Kidney epithelial cell (primary cell): ENCODE measurements around the gene IPCEF1. TPM values are rescaled to one million over a fixed set of nuclear protein-coding genes. Genes with fewer than 3 reads are reported as not detected.

Experiments used
- DNase-seq: peaks from one replicate; pipeline ENCODE4 v3.0.0-alpha.2; 2010; ENCODE audit warnings: low read depth
- H3K27me3 ChIP-seq: 2 replicates; pipeline ENCODE4 v1.6.0; 2011; ENCODE audit warnings: low read length; ENCODE audit not compliant: control insufficient read depth, insufficient read depth
- H3K36me3 ChIP-seq: 2 replicates; pipeline ENCODE4 v1.5.1; 2011; ENCODE audit warnings: low read length; ENCODE audit not compliant: control insufficient read depth, insufficient read depth
- H3K4me3 ChIP-seq: 2 replicates; pipeline ENCODE4 v1.5.1; 2011; ENCODE audit warnings: low read depth, mild to moderate bottlenecking, control low read depth, low read length
- total RNA-seq: library from RNA; depleted of rRNA; stranded (reverse); fragments of >200 nt; gene quantifications from 2 replicates; pipeline ENCODE4 v1.2.3, GENCODE V29; 2015
- TF ChIP-seq, protein P1 (sequence below): IDR thresholded peaks from 2 replicates; pipeline ENCODE4 v1.5.1; 2011; ENCODE audit warnings: mild to moderate bottlenecking, moderate library complexity, low read length, control low read depth, inconsistent platforms; ENCODE audit not compliant: insufficient read depth, poor library complexity, severe bottlenecking

IPCEF1 gene
- total RNA-seq, 1 donor from 2014 or later: 1.0 TPM

DNA sequence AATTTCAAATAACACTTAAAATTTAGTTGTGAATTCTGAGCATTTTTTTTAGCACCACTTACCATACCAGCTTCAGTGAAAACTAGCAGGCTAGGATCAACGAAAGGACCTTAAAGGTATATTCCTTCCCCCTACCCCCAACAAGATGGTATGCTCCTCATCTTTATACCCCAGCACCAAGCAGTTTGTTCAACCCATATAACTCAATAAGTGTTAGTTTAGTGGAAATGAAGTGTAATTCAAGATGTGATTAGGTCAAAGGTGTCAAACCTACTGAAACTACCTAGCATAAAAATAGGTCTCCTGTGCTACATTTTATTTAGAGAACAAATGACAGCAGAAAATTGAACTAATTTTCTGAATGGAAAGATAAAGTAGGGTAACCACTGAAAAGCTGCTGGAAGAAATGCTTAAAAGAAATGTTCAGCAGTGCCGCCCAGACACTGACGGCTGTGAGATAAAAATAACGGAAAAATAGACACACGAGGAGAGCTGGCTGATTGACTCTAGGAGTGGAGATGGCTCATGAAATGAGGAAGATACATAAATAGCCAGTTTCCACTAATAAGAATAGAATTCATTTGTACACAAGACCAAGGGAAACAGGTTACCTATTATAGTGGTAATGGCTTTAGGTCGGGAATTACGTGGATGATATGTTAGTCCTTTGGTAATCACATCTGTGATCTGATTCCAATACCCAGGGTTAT, 94.8 kb downstream of the IPCEF1 start:
- Histone ChIP-seq H3K27me3 (no peaks in the 10 kb centered on the region), H3K36me3 (no peaks in the 10 kb centered on the region), H3K4me3 (no peak overlapping the region)
- no peak for DNase-seq
- TF ChIP-seq, protein P1, sequence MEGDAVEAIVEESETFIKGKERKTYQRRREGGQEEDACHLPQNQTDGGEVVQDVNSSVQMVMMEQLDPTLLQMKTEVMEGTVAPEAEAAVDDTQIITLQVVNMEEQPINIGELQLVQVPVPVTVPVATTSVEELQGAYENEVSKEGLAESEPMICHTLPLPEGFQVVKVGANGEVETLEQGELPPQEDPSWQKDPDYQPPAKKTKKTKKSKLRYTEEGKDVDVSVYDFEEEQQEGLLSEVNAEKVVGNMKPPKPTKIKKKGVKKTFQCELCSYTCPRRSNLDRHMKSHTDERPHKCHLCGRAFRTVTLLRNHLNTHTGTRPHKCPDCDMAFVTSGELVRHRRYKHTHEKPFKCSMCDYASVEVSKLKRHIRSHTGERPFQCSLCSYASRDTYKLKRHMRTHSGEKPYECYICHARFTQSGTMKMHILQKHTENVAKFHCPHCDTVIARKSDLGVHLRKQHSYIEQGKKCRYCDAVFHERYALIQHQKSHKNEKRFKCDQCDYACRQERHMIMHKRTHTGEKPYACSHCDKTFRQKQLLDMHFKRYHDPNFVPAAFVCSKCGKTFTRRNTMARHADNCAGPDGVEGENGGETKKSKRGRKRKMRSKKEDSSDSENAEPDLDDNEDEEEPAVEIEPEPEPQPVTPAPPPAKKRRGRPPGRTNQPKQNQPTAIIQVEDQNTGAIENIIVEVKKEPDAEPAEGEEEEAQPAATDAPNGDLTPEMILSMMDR: no peak

DNA sequence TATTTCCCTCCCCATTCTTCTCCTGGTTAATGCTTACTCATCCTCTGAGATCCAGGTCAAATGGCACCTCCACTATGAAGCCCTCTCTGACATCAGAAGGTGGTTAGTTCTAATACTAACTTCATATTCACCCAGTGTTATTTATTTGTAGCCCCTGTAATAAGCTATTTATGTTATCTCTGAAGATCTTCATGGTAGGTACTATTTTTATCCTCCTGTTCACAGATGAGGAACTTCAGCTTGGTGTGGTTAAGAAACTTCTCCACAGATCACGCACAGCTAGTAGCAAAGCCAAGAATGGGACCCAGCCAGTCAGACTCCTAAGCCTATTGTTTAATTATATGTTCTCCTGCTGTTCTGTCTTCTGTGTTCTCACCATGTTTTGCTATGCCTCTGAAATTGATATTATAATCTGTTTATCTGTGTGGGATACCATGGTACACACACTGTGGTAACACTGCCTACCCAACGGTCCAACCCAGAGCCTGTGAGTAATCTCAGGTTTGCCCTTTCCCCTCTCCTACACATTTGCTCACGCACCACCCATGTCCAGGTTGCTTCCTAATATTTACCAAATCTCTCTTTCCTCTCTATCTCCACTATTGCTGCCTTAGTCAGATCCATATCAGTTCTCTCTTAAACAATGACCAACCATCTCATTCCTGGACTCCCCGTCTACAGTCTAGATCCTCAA, 98.4 kb downstream of the IPCEF1 start:
- Histone ChIP-seq H3K36me3 (no peaks in the 10 kb centered on the region), H3K27me3 (no peaks in the 10 kb centered on the region), H3K4me3 (no peak overlapping the region)
- no peak for DNase-seq
- TF ChIP-seq, protein P1: no peak

DNA sequence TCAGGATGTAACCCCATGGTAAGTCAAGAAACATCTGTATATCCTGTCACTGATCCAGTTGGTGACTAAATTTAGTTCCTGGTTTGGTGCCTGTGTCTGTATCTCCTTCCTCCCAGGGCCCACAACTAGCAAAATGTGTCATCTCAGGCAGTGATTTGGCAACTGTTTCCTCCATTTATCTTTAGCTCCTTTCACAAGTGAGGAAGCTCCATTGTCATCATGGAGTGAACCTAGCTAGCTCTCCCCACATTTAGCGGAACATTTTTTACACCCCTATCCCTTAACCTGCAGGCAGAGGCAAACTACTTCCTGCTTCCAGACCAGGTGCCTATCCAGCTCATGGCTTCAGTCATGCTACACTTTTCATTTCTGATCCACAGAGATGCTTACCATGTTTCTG, 99.5 kb downstream of the IPCEF1 start:
- no peak overlapping the region for H3K4me3 ChIP-seq
- H3K36me3 ChIP-seq: no peaks in the 10 kb centered on the region
- no peaks in the 10 kb centered on the region for H3K27me3 ChIP-seq
- DNase-seq: no peak
- TF ChIP-seq, protein P1: no peak

DNA sequence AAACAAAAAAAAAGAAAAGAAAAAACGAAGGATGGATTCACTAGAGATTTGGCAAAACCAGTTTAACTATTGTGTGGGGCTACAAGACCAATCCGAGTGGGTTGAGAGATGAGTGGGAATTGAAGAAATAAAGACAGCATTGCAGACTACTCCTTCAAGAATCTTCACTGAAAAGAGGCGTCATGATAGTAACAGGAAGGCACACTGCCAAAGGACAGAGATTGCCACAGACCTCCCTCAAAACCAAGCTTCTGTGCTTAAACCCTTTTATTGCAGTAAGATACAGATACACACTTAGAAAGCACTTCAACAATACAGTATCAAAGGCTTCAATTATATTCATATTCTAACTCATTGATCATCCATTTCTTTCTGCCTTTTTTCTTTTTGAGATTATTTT, 103.9 kb downstream of the IPCEF1 start:
- Histone ChIP-seq H3K36me3 (no peaks in the 10 kb centered on the region), H3K4me3 (no peak overlapping the region), H3K27me3 (no peaks in the 10 kb centered on the region)
- no peak for DNase-seq
- TF ChIP-seq, protein P1: no peak

DNA sequence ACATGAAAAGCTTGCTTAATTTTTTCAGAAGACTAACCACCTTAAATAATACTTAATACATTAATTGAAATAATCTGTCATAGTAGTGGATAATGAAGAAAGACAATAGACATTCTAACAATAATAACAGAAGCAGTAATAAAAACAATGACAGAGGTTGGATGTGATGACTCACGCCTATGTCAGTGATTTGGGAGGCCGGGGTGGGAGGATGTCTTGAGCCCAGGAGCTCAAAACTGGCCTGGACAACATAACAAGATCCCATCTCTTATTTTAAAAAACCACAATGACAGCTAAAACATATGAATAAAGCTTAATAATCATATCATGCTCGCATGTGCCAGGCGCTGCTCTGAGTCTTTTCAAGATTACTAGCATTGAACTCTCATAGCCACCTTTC, 105.5 kb downstream of the IPCEF1 start:
- TF ChIP-seq, protein P1: no peak
- H3K4me3 ChIP-seq: no peak overlapping the region
- H3K27me3 ChIP-seq: no peaks in the 10 kb centered on the region
- H3K36me3 ChIP-seq: no peaks in the 10 kb centered on the region
- DNase-seq: no peak
